Mucosa of descending colon (tissue), 3 donors: ENCODE results near the gene SPG11. TPM values are rescaled to one million over a fixed set of nuclear protein-coding genes. Genes with fewer than 3 reads are reported as not detected.

Source experiments
- ATAC-seq: fragments of 200-7000 bp; cut with Tn5 transposase; one replicate; pipeline ENCODE4 v1.9.1; 2020; ENCODE audit warnings: mild to moderate bottlenecking, moderate library complexity
- DNase-seq, 3 donors: peaks; one replicate each; pipeline ENCODE4 v3.0.0-alpha.2; 2020
- H3K36me3 ChIP-seq: fragments of 200-600 bp; one replicate; pipeline ENCODE4 v1.8.0; 2021; ENCODE audit warnings: low read depth, mild to moderate bottlenecking
- H3K4me1 ChIP-seq: fragments of 200-600 bp; one replicate; pipeline ENCODE4 v1.8.0; 2021; ENCODE audit warnings: low read depth, mild to moderate bottlenecking
- H3K4me3 ChIP-seq: fragments of 200-600 bp; one replicate; pipeline ENCODE4 v1.8.0; 2021; ENCODE audit warnings: mild to moderate bottlenecking
- H3K9me3 ChIP-seq: fragments of 200-600 bp; one replicate; pipeline ENCODE4 v1.8.0; 2021; ENCODE audit warnings: mild to moderate bottlenecking
- CTCF ChIP-seq: fragments of 200-600 bp; IDR thresholded peaks from one replicate; pipeline ENCODE4 v1.8.0; 2022; ENCODE audit warnings: antibody characterized with exemption, mild to moderate bottlenecking
- intact Hi-C, 2 donors: fragments of 100-400 bp; cut with DNase I in 1 of 2; cut with micrococcal nuclease in 1 of 2; formaldehyde crosslinking; loops; one replicate each; pipeline versions ENCODE4 v1.11.0 to v1.11.1; 2022; cut with DNase I, micrococcal nuclease
- total RNA-seq, 3 donors: library from RNA; stranded (reverse); fragmentation: NEBNext Ultra II Directional in 2 of 3; extraction: Animal tissue kit (Norgen Biotek cat#: 25700) in 2 of 3; gene quantifications; one replicate each; pipeline versions ENCODE4 v1.2.1 to v1.2.4, GENCODE V29; 2021 to 2023
- donor health status: DM: no; HTN: no; CAD: no; lungs with moderate emphysema.
- donor health status: DM: no; HTN: no; CAD: no.
- donor health status: DM: no; HTN: yes; CAD: no.

The SPG11 gene
- total RNA-seq, 3 donors from 2014 or later: 89.9 to 135 (median 90.6) TPM

- DNase-seq (no peak), ATAC-seq (no peak)
- no peak overlapping the region for H3K4me3 ChIP-seq
- no peak for TF ChIP-seq CTCF
- H3K4me1 ChIP-seq: no peaks in the 10 kb centered on the region
- no peaks in the 10 kb centered on the region for H3K36me3 ChIP-seq
- no peaks in the 10 kb centered on the region for H3K9me3 ChIP-seq
- intact Hi-C loops: no loop called here
Observed at GRCh38 chr15:44574734-44575133, 88.7 kb downstream of the SPG11 start.

- H3K9me3 ChIP-seq: no peaks in the 10 kb centered on the region
- no peak overlapping the region for H3K4me3 ChIP-seq
- DNase-seq (no peak), ATAC-seq (no peak)
- no peaks in the 10 kb centered on the region for H3K4me1 ChIP-seq
- H3K36me3 ChIP-seq: no peaks in the 10 kb centered on the region
- no peak for TF ChIP-seq CTCF
- intact Hi-C loops: no loop called here
Observed at GRCh38 chr15:44573386-44573785, 90.1 kb downstream of the SPG11 start.

GRCh38 chr15:44570361-44570760 lies 93.1 kb downstream of the SPG11 start:
- no peak for TF ChIP-seq CTCF
- Histone ChIP-seq H3K9me3 (peaks cover under 1% of the 10 kb centered on the region), H3K4me3 (no peak overlapping the region), H3K36me3 (peaks cover 11% of the 10 kb centered on the region), H3K4me1 (no peaks in the 10 kb centered on the region)
- DNase-seq (no peak), ATAC-seq (no peak)
- intact Hi-C loops: no loop called here

- no peak for TF ChIP-seq CTCF
- no peak for ATAC-seq
- peaks cover 21% of the 10 kb centered on the region for H3K36me3 ChIP-seq
- no peaks in the 10 kb centered on the region for H3K4me1 ChIP-seq
- H3K9me3 ChIP-seq: peaks cover 3% of the 10 kb centered on the region
- no peak overlapping the region for H3K4me3 ChIP-seq
- intact Hi-C loops: no loop called here
- DNase-seq: no peak
Observed at GRCh38 chr15:44569316-44569715, 94.1 kb downstream of the SPG11 start.

- no peak for TF ChIP-seq CTCF
- intact Hi-C loops: no loop called here
- no peak overlapping the region for H3K4me3 ChIP-seq
- no peak for ATAC-seq
- H3K9me3 ChIP-seq: peaks cover 3% of the 10 kb centered on the region
- DNase-seq: no peak
- H3K36me3 ChIP-seq: peaks cover 22% of the 10 kb centered on the region
- H3K4me1 ChIP-seq: no peaks in the 10 kb centered on the region
Observed at GRCh38 chr15:44568338-44568737, 95.1 kb downstream of the SPG11 start.

- DNase-seq: no peak
- Histone ChIP-seq H3K4me1 (no peaks in the 10 kb centered on the region), H3K9me3 (peaks cover 3% of the 10 kb centered on the region), H3K36me3 (peaks cover 29% of the 10 kb centered on the region), H3K4me3 (no peak overlapping the region)
- intact Hi-C loops: no loop called here
- no peak for TF ChIP-seq CTCF
- no peak for ATAC-seq
Observed at GRCh38 chr15:44566155-44566540, 97.3 kb downstream of the SPG11 start.
